Upper lobe of left lung (tissue), 4 donors: ENCODE measurements around the gene NUP98.

Source experiments
- CTCF ChIP-seq, 6 experiments: fragments of 450-650 bp in 4 of 6; fragments of 200-600 bp in 2 of 6; sonication (generic) in 2 of 6; IDR thresholded peaks; one replicate each; pipeline ENCODE4 v1.5.1; 2016 to 2019; ENCODE audit warnings: antibody characterized with exemption in 6 of 6
- EP300 ChIP-seq, 4 donors: sonication (generic); formaldehyde crosslinking; IDR thresholded peaks; one replicate each; pipeline ENCODE4 v1.5.1; 2017; ENCODE audit warnings: antibody characterized with exemption in 4 of 4, control low read depth in 2 of 4
- POLR2A ChIP-seq, 4 donors: fragments of 450-650 bp; IDR thresholded peaks; one replicate each; pipeline ENCODE4 v1.5.1; 2016 to 2017; ENCODE audit warnings: antibody characterized with exemption in 4 of 4, mild to moderate bottlenecking in 2 of 4
- POLR2AphosphoS5 ChIP-seq, 2 donors: sonication (generic); formaldehyde crosslinking; IDR thresholded peaks; one replicate each; pipeline ENCODE4 v1.5.1; 2017; ENCODE audit warnings: antibody characterized with exemption in 2 of 2

GRCh38 chr11:3825473-3826154 lies 28.3 kb upstream of the NUP98 start:
- TF ChIP-seq CTCF (IDR thresholded peaks at IDR 0.05) (no peak), POLR2AphosphoS5 (IDR thresholded peaks at IDR 0.05) (no peak), POLR2A (IDR thresholded peaks at IDR 0.05) (no peak), EP300 (IDR thresholded peaks at IDR 0.05) (no peak)
